ENCODE results near the gene DUSP1. TPM values are rescaled to one million over a fixed set of nuclear protein-coding genes. Genes with fewer than 3 reads are reported as not detected.

DUSP1 gene
- total and polyA plus RNA-seq, 9 of the 15 experiments (the other 6 are each of a cell fraction or from before 2014, with no cell fraction given) = 2.1 to 14.2 (median 8.5) TPM

- TF ChIP-seq HNRNPH1 (optimal IDR thresholded peaks at IDR 0.05; ENCODE audit: low read depth, low read length) = no peak
- no peak for TF ChIP-seq NFIX (CRISPR knock-in tag; IDR thresholded peaks at IDR 0.05; ENCODE audit: low read depth)
- TF ChIP-seq CSDE1 (IDR thresholded peaks at IDR 0.05) = peak in 1 of 2 experiments; percentile 75; a peak in 2 of 4 replicates
- TF ChIP-seq, protein P1, sequence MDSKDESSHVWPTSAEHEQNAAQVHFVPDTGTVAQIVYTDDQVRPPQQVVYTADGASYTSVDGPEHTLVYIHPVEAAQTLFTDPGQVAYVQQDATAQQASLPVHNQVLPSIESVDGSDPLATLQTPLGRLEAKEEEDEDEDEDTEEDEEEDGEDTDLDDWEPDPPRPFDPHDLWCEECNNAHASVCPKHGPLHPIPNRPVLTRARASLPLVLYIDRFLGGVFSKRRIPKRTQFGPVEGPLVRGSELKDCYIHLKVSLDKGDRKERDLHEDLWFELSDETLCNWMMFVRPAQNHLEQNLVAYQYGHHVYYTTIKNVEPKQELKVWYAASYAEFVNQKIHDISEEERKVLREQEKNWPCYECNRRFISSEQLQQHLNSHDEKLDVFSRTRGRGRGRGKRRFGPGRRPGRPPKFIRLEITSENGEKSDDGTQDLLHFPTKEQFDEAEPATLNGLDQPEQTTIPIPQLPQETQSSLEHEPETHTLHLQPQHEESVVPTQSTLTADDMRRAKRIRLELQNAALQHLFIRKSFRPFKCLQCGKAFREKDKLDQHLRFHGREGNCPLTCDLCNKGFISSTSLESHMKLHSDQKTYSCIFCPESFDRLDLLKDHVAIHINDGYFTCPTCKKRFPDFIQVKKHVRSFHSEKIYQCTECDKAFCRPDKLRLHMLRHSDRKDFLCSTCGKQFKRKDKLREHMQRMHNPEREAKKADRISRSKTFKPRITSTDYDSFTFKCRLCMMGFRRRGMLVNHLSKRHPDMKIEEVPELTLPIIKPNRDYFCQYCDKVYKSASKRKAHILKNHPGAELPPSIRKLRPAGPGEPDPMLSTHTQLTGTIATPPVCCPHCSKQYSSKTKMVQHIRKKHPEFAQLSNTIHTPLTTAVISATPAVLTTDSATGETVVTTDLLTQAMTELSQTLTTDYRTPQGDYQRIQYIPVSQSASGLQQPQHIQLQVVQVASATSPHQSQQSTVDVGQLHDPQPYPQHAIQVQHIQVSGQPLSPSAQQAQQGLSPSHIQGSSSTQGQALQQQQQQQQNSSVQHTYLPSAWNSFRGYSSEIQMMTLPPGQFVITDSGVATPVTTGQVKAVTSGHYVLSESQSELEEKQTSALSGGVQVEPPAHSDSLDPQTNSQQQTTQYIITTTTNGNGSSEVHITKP (IDR thresholded peaks at IDR 0.05; ENCODE audit: partially characterized antibody) = no peak
- TF ChIP-seq SMARCB1 (IDR thresholded peaks at IDR 0.05; ENCODE audit: insufficient read length, low read depth) = no peak
- TF ChIP-seq, protein P2, sequence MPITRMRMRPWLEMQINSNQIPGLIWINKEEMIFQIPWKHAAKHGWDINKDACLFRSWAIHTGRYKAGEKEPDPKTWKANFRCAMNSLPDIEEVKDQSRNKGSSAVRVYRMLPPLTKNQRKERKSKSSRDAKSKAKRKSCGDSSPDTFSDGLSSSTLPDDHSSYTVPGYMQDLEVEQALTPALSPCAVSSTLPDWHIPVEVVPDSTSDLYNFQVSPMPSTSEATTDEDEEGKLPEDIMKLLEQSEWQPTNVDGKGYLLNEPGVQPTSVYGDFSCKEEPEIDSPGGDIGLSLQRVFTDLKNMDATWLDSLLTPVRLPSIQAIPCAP (CRISPR knock-in tag; IDR thresholded peaks at IDR 0.05; ENCODE audit: borderline replicate concordance) = no peak
- TF ChIP-seq KDM4B (IDR thresholded peaks at IDR 0.05; ENCODE audit: borderline replicate concordance in 2 of 2, low read depth in 1 of 2) = peak in 1 of 2 experiments; percentile 35; a peak in 1 of 4 replicates
- no peak for TF ChIP-seq MAFF (IDR thresholded peaks at IDR 0.05; ENCODE audit: low read length)
- peak; percentile 94; the same call in 1 of the 2 replicates for TF ChIP-seq SRSF3 (IDR thresholded peaks at IDR 0.05; ENCODE audit: insufficient read depth, low read length)
- TF ChIP-seq UBTF (IDR thresholded peaks at IDR 0.05; ENCODE audit: borderline replicate concordance in 1 of 2, low read depth in 2 of 2, low read length in 2 of 2) = no peak
- peak; percentile 96 for TF ChIP-seq CHD1 (IDR thresholded peaks at IDR 0.05; ENCODE audit: low read length)
- no peak for TF ChIP-seq TSC22D4 (tag; IDR thresholded peaks at IDR 0.05)
- TF ChIP-seq, protein P3, sequence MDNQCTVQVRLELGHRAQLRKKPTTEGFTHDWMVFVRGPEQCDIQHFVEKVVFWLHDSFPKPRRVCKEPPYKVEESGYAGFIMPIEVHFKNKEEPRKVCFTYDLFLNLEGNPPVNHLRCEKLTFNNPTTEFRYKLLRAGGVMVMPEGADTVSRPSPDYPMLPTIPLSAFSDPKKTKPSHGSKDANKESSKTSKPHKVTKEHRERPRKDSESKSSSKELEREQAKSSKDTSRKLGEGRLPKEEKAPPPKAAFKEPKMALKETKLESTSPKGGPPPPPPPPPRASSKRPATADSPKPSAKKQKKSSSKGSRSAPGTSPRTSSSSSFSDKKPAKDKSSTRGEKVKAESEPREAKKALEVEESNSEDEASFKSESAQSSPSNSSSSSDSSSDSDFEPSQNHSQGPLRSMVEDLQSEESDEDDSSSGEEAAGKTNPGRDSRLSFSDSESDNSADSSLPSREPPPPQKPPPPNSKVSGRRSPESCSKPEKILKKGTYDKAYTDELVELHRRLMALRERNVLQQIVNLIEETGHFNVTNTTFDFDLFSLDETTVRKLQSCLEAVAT (IDR thresholded peaks at IDR 0.05) = peak; percentile 86 to 94; a peak in 3 of 4 replicates
- peak; percentile 73; the same call in 1 of the 2 replicates for TF ChIP-seq ZBTB43 (CRISPR knock-in tag; IDR thresholded peaks at IDR 0.05)
These were observed at the start of gene DUSP1 (continued) for GRCh38 chr5:172770675-172771438.
